ENCODE data around the gene RPL7L1. TPM values are rescaled to one million over a fixed set of nuclear protein-coding genes. Genes with fewer than 3 reads are reported as not detected.
A peak's percentile ranks its signal among the peaks of the same experiment; 100 is the strongest.
"Not testable (repeated sequence)": the region's sequence is repeated elsewhere in the genome, so short reads cannot be mapped to it uniquely, and the experiment has no call there.

The RPL7L1 gene
- total and polyA plus RNA-seq, 2 of the 13 experiments (the other 11 are each of a cell fraction or from before 2014, with no cell fraction given): 51.6 to 179 TPM

GRCh38 chr6:42902429-42903263 is 23.2 kb downstream of the RPL7L1 start (continued):
- not testable (repeated sequence) for TF ChIP-seq HNF1A (IDR thresholded peaks at IDR 0.05; ENCODE audit: low read depth)
- TF ChIP-seq HNF1A (CRISPR knock-in tag; IDR thresholded peaks at IDR 0.05; ENCODE audit: borderline replicate concordance): peak; percentile 11; the same call in 1 of the 2 replicates
- 0 out of 2 replicates have a peak, but pooled peaks have one; percentile 42 for TF ChIP-seq ZNF878 (CRISPR knock-in tag; IDR thresholded peaks at IDR 0.05)
- TF ChIP-seq, protein P1, sequence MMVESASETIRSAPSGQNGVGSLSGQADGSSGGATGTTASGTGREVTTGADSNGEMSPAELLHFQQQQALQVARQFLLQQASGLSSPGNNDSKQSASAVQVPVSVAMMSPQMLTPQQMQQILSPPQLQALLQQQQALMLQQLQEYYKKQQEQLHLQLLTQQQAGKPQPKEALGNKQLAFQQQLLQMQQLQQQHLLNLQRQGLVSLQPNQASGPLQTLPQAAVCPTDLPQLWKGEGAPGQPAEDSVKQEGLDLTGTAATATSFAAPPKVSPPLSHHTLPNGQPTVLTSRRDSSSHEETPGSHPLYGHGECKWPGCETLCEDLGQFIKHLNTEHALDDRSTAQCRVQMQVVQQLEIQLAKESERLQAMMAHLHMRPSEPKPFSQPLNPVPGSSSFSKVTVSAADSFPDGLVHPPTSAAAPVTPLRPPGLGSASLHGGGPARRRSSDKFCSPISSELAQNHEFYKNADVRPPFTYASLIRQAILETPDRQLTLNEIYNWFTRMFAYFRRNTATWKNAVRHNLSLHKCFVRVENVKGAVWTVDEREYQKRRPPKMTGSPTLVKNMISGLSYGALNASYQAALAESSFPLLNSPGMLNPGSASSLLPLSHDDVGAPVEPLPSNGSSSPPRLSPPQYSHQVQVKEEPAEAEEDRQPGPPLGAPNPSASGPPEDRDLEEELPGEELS (CRISPR knock-in tag; IDR thresholded peaks at IDR 0.05): peak; percentile 9; the same call in 1 of the 2 replicates
- peak; percentile 29; the same call in 1 of the 2 replicates for TF ChIP-seq ZNF337 (CRISPR knock-in tag; IDR thresholded peaks at IDR 0.05; ENCODE audit: borderline replicate concordance, low read depth)
- 0 out of 2 replicates have a peak, but pooled peaks have one; percentile 49 for TF ChIP-seq RNF219 (CRISPR knock-in tag; IDR thresholded peaks at IDR 0.05)
- TF ChIP-seq ZNF615 (CRISPR knock-in tag; IDR thresholded peaks at IDR 0.05; ENCODE audit: borderline replicate concordance): 0 out of 2 replicates have a peak, but pooled peaks have one; percentile 32
- TF ChIP-seq ERF (CRISPR knock-in tag; IDR thresholded peaks at IDR 0.05): 0 out of 2 replicates have a peak, but pooled peaks have one; percentile 8
- TF ChIP-seq, protein P2, sequence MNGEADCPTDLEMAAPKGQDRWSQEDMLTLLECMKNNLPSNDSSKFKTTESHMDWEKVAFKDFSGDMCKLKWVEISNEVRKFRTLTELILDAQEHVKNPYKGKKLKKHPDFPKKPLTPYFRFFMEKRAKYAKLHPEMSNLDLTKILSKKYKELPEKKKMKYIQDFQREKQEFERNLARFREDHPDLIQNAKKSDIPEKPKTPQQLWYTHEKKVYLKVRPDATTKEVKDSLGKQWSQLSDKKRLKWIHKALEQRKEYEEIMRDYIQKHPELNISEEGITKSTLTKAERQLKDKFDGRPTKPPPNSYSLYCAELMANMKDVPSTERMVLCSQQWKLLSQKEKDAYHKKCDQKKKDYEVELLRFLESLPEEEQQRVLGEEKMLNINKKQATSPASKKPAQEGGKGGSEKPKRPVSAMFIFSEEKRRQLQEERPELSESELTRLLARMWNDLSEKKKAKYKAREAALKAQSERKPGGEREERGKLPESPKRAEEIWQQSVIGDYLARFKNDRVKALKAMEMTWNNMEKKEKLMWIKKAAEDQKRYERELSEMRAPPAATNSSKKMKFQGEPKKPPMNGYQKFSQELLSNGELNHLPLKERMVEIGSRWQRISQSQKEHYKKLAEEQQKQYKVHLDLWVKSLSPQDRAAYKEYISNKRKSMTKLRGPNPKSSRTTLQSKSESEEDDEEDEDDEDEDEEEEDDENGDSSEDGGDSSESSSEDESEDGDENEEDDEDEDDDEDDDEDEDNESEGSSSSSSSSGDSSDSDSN (CRISPR knock-in tag; IDR thresholded peaks at IDR 0.05): peak; percentile 19; the same call in 1 of the 2 replicates
- TF ChIP-seq IKZF5 (CRISPR knock-in tag; IDR thresholded peaks at IDR 0.05): 0 out of 2 replicates have a peak, but pooled peaks have one; percentile 26
- TF ChIP-seq BATF2 (CRISPR knock-in tag; IDR thresholded peaks at IDR 0.05): 0 out of 2 replicates have a peak, but pooled peaks have one; percentile 24
- 0 out of 2 replicates have a peak, but pooled peaks have one; percentile 32 for TF ChIP-seq ZNF724P (CRISPR knock-in tag; IDR thresholded peaks at IDR 0.05; ENCODE audit: borderline replicate concordance)
